22Rv1 (cell line): ENCODE data around the gene DCAF10.

ENCODE experiments used
- CTCF ChIP-seq: fragments of 450-650 bp; IDR thresholded peaks from 2 replicates; pipeline ENCODE4 v1.5.1; 2017; ENCODE audit warnings: mild to moderate bottlenecking
- ZFX ChIP-seq: fragments of 450-650 bp; IDR thresholded peaks from 2 replicates; pipeline ENCODE4 v1.6.1; 2017; ENCODE audit warnings: antibody characterized with exemption, borderline replicate concordance

- TF ChIP-seq CTCF (no peak), ZFX (no peak)
Observed at GRCh38 chr9:37876376-37876775, 75.8 kb downstream of the DCAF10 start.
